Dedifferentiated amniotic fluid mesenchymal stem cell (primary cell): Measurements from ENCODE around the gene LRRC8E.
"Not testable (repeated sequence)": the region's sequence is repeated elsewhere in the genome, so short reads cannot be mapped to it uniquely, and the experiment has no call there.

ENCODE experiments used
- DNase-seq: peaks from one replicate; pipeline ENCODE4 v3.0.0-alpha.2; 2016; ENCODE audit errors: extremely low spot score

Gene LRRC8E

GRCh38 chr19:7908742-7909461 is 20.6 kb downstream of the LRRC8E start:
- no peak for DNase-seq

GRCh38 chr19:7909471-7910067 is 21.3 kb downstream of the LRRC8E start:
- DNase-seq, result no peak

GRCh38 chr19:7910321-7911161 is 22.2 kb downstream of the LRRC8E start:
- DNase-seq, result no peak

- DNase-seq, result no peak
Observed at GRCh38 chr19:7911508-7912143, 23.3 kb downstream of the LRRC8E start.

GRCh38 chr19:7912144-7912696 is 23.9 kb downstream of the LRRC8E start:
- no peak for DNase-seq

- no peak for DNase-seq
Observed at GRCh38 chr19:7912697-7913564, 24.6 kb downstream of the LRRC8E start.

GRCh38 chr19:7913652-7914051 is 25.3 kb downstream of the LRRC8E start:
- DNase-seq, result no peak

- no peak for DNase-seq
Observed at GRCh38 chr19:7914099-7914498, 25.8 kb downstream of the LRRC8E start.

- DNase-seq, result no peak
Observed at GRCh38 chr19:7914598-7915045, 26.3 kb downstream of the LRRC8E start, which contains the start of gene TGFBR3L. Gene TGFBR3L (plus strand): TSS chr19:7914830.

GRCh38 chr19:7915250-7916102 is 27.2 kb downstream of the LRRC8E start:
- DNase-seq, result no peak

- no peak for DNase-seq
Observed at GRCh38 chr19:7916103-7916954, 28.0 kb downstream of the LRRC8E start.

- no peak for DNase-seq
Observed at GRCh38 chr19:7916955-7917266, 28.6 kb downstream of the LRRC8E start.

GRCh38 chr19:7917267-7918061 is 29.2 kb downstream of the LRRC8E start:
- DNase-seq, result peak; percentile 58

GRCh38 chr19:7918062-7918614 is 29.8 kb downstream of the LRRC8E start:
- not testable (repeated sequence) for DNase-seq

- DNase-seq, result no peak
Observed at GRCh38 chr19:7918615-7919421, 30.5 kb downstream of the LRRC8E start.

GRCh38 chr19:7919610-7920518 is 31.6 kb downstream of the LRRC8E start, which contains the start of gene SNAPC2:
Gene SNAPC2 (plus strand): TSS chr19:7920338. CDS start chr19:7920367, 29 bp downstream.
- peak; percentile 65 for DNase-seq
